Thyroid gland (tissue), 4 donors: ENCODE measurements around the gene IRF2.

Experiments used
- CTCF ChIP-seq, 6 experiments: fragments of 200-600 bp in 3 of 6; fragments of 450-650 bp in 3 of 6; sonication (generic) in 3 of 6; IDR thresholded peaks; one replicate each; pipeline ENCODE4 v1.5.1; 2016 to 2019; ENCODE audit warnings: antibody characterized with exemption in 6 of 6, mild to moderate bottlenecking in 2 of 6, inconsistent platforms in 1 of 6, moderate library complexity in 1 of 6
- POLR2A ChIP-seq, 2 donors: fragments of 450-650 bp; IDR thresholded peaks; one replicate each; pipeline ENCODE4 v1.6.1; 2017; ENCODE audit warnings: antibody characterized with exemption in 2 of 2, mild to moderate bottlenecking in 2 of 2, moderate library complexity in 1 of 2

GRCh38 chr4:184399512-184399908 is 74.8 kb downstream of the IRF2 start:
- no peak for TF ChIP-seq CTCF (IDR thresholded peaks at IDR 0.05)
- no peak for TF ChIP-seq POLR2A (IDR thresholded peaks at IDR 0.05)
